GM12891 (cell line): Measurements from ENCODE around the gene PROSER3.

Experiments
- POLR2A ChIP-seq: IDR thresholded peaks from 2 replicates; pipeline ENCODE4 v1.6.1; 2011; ENCODE audit warnings: low read depth, low read length, control low read depth
- SPI1 ChIP-seq: IDR thresholded peaks from 2 replicates; pipeline ENCODE4 v1.6.1; 2011; ENCODE audit warnings: low read depth, low read length, control low read depth
- TAF1 ChIP-seq: IDR thresholded peaks from 2 replicates; pipeline ENCODE4 v1.6.1; 2011; ENCODE audit warnings: low read depth, low read length, control low read depth

- TF ChIP-seq POLR2A (no peak), TAF1 (no peak), SPI1 (no peak)
These were observed 20.0 kb downstream of the PROSER3 start for GRCh38 chr19:35777961-35778360.
